ENCODE data around the gene CASK.

GRCh38 chrX:41863343-41864203 is 59.8 kb downstream of the CASK start:
- TF ChIP-seq, protein P1, sequence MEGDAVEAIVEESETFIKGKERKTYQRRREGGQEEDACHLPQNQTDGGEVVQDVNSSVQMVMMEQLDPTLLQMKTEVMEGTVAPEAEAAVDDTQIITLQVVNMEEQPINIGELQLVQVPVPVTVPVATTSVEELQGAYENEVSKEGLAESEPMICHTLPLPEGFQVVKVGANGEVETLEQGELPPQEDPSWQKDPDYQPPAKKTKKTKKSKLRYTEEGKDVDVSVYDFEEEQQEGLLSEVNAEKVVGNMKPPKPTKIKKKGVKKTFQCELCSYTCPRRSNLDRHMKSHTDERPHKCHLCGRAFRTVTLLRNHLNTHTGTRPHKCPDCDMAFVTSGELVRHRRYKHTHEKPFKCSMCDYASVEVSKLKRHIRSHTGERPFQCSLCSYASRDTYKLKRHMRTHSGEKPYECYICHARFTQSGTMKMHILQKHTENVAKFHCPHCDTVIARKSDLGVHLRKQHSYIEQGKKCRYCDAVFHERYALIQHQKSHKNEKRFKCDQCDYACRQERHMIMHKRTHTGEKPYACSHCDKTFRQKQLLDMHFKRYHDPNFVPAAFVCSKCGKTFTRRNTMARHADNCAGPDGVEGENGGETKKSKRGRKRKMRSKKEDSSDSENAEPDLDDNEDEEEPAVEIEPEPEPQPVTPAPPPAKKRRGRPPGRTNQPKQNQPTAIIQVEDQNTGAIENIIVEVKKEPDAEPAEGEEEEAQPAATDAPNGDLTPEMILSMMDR (conservative IDR thresholded peaks at IDR 0.05), result no peak
- TF ChIP-seq EZH2 (IDR thresholded peaks at IDR 0.05; ENCODE audit: low read depth), result no peak

All from PC-9 (cell line).